GM19438 (cell line): ENCODE results near the gene RFTN1.
"Not testable (repeated sequence)": the region's sequence is repeated elsewhere in the genome, so short reads cannot be mapped to it uniquely, and the experiment has no call there.

Experiments
- ATAC-seq: cut with Tn5 transposase; IDR thresholded peaks from one replicate; pipeline ENCODE4 v1.9.1; 2021; ENCODE audit warnings: low read depth; ENCODE audit not compliant: unreplicated experiment

The RFTN1 gene

DNA sequence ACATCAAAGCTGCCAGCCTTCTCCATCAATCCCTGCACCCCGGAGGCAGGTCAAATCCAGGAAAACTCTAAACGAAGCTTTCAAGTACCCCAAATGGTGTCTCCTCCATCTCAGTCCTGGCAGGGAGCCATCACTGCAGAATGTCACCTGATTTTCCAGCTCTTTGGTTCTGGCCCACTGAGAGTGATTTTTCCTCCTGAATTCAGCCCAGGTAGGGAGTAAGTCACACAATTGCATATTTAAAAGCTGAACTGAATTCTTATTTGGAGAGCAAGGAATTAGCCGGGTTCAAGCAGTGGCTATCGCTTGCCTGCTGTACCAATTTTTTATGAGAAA, 5.3 kb downstream of the RFTN1 start:
- no peak for ATAC-seq

DNA sequence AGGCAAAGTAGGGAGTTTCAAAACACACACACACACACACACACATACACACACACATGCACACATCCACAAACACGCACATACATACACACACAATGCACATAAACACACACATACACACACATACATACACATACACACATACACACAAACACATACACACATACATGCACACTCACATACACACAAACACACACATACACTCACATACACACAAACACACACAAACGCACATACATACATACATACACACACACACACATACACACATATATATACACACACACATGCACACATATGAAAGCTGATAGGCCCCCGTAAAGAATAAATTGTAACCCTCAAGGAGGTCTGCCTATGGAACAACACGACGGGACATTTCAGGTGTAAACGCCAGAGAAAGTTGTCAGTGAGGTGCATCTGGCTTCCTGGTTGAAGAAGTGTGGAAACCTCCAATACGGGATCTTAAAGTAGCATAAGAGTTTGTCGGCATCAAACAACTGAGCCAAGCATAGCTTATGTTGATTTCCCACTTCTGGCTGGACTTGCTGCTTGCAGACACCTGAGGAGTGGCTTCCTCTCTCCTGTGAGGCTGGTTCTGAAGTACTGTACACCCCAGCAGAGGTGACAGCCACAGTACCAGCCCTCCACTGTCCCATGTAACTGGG, 5.8 kb downstream of the RFTN1 start:
- ATAC-seq: no peak

DNA sequence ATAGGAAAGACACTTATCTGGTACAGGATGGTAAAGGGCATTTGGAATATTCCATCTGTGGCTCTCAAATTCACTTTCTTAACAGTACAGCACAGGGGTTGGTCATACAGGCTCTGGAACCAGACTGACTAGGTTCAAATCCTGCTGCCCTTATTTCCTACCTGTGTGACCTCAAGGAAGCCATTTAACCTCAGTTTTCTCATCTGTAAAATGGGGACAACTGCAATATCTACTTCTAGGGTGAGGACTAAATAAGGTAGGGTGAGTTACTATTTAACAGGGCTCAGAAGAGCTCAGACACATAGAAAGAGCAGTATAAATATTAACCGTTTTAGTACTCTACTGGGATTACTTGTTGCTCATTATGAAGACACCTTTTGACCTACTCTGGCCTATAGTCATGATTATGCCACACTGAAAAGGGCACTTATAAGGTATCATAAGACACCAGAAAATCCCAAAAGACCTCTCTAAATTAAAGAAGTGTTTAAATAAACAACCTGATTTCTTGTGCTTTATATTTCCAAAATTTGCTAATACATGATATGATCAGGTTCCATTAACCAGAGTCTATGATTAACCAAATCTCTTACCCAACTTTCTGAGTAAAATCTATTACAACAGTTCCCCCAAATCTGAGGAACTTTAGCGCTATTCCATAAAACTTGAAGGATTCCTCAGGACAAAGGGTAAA, 6.5 kb downstream of the RFTN1 start:
- ATAC-seq: no peak

- no peak for ATAC-seq
These were observed 7.0 kb downstream of the RFTN1 start for GRCh38 chr3:16506451-16506850.

- no peak for ATAC-seq
These were observed 8.8 kb downstream of the RFTN1 start for GRCh38 chr3:16504692-16505091.

DNA sequence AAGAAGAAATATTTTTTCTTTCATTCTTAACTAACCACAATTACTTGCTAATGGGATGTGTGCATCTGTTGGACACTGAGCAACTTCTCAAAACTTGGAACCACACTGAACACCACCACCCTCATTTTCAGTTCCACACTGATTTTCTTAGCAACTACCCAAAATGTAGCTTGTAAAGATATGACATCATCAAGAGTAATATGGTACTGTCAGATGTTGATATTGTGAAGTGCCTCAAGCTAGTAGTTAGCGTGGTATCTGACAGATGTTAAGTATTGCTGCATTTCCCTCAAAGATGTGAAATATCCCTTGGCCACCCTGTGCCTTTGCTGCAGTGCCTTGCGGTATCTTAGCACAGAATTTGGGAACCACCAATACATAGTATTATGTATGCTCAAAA, 9.3 kb downstream of the RFTN1 start:
- peak; percentile 82 for ATAC-seq

GRCh38 chr3:16503191-16503776, 10.2 kb downstream of the RFTN1 start:
- ATAC-seq: no peak

DNA sequence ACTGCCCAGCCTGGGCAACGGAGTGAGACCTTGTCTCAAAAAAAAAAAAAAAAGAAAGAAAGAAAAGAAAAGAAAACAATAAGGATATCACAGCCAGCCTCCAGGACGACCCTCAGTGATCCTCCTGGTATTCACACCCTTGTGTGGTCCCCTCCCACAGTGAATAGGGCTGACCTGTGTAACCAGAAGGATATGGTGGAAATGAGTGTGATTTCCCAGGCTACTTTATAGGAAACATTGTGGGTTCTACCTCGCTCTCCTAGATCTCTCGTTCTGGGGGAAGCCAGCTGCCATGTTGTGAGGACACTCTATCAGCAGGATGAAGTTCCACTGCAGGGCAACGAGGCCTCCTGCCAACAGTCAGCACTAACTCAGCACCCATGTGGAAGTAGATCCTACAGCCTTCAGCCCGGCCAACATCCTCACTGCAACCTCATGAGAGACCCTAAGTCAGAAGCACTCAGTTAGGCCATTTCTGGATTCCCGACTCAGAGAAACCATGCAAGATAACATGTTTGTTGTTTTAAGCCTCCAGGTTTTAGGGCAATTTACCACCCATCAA, 11.1 kb downstream of the RFTN1 start:
- ATAC-seq: no peak

DNA sequence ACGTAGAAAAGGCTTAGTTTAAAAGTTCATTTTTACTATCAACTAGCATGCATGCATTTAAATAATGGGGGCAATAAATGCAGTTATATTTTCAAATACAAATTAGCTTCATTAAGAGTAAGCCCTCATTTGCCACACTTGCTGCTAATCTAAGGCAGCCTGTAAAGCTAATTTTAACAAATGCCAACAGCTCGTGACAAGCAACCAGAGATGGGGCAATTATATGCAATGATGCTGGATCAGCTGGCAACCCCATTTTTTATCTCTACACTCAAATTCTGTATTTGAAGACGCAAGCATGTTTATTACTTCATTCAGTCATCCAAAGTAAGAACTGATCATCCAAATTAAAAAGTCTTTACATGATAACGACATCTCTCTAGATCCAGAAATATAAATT, 12.1 kb downstream of the RFTN1 start:
- no peak for ATAC-seq

GRCh38 chr3:16500911-16501310, 12.6 kb downstream of the RFTN1 start:
- no peak for ATAC-seq

GRCh38 chr3:16500093-16500492, 13.4 kb downstream of the RFTN1 start:
- no peak for ATAC-seq

GRCh38 chr3:16499351-16499750, 14.1 kb downstream of the RFTN1 start:
- no peak for ATAC-seq

DNA sequence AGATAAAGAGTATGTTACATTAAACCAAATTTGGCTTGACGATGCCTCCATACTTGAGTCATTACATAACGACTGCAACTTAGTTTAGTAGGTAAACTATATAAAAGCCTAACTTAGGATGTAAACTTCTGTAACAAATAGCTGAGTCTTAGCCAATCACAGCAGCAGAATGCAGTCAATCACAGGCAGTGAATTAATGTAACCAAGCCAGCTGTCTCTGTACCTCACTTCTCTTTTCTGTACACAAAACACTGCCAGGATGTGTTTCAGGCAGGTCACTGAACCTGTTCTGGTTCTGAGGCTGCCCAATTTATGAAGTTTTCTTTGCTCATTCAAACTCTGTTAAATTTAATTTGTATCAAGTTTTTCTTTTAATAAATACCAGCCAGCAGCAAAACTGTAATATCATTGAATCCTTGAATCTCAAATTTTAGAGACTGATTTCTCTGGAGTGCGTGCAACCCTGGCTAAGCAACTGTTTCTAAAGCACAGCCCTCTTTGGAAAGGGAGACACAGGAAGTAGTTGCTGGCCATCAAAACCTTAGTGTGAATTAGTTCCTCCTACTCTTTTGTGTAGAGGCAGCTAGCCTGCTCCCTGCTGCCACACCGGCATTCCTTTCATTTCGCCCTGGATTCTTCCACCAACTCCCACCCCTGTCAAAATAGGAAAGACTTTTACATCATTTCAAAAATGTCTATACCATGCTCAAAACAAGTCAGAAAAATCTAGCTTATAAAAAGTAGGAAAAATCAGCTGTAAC, 15.2 kb downstream of the RFTN1 start:
- ATAC-seq: no peak

- peak; percentile 44 for ATAC-seq
These were observed 16.9 kb downstream of the RFTN1 start for GRCh38 chr3:16496408-16497222.

DNA sequence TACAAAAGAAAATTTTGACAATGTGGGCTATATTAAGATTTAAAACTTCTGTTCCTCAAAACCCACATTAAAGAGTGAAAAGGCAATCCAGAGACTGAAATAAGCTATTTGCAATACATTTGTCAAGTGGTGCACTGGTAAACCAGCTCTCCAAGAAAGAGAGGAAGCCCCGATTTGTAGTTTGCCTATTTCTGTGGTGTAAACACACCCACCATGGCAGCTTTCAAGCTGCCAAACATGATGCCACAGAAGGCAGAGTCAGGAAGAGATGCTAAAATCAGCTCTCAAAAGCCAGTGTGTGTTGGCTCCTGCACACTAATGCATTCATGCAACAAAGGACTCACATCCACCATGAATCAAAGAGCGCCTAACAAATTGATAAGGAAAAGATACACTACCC, 17.5 kb downstream of the RFTN1 start:
- peak; percentile 24 for ATAC-seq

DNA sequence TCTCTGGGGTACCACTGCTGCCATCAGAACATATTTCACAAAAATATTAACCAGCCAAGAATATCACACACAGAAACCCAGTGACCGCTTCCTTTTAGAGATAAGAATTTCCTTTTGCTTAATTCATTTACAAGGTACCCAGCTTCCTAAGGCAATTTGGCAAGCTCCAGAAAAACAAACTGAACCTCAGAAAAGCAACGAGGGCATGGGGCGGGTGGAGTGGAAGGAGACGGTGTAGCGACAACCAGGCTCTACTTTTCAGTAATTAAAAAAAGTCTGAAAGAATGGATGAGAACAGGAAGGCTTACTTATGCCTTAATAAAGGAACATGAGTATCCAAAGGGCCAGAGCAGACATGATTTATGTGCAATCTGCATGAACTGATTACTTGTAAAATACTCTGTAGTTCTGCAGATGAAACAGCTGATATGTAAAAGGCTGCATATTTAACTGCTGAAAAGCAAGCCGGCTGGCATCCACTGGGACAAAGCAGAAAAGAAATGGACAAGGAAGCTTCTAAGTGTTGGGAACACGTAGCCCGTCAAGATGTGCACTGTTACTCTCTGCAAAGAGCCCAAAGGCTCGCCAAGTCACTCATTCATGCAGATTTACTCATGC, 18.6 kb downstream of the RFTN1 start:
- ATAC-seq: no peak

- no peak for ATAC-seq
These were observed 19.4 kb downstream of the RFTN1 start for GRCh38 chr3:16494094-16494493.

DNA sequence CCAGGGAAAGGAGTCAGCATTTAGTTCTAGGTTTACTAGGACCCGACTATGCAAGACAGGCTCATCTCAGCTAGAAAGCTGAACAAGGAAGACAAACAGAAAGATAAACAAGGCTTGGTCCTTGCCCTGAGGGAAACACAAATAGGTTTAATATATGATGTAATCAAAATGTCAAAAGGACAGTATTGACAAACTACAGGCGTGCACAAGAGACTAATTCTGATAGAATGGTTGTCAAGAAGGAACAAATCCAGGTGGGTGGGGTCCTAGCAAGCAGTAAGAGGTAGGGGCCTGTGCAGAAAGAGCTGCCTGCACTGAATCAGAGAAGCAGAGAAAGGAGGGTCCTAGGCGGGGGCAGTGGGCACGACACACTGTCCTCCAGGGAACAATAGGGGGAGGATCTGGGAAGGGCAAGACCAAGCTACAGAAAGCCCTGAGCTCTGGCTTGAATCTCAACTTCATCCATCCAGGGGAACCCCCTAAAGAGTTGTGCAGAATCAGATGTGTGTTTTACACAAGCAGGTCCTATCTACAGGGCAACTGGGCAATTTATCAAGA, 23.4 kb downstream of the RFTN1 start:
- ATAC-seq: no peak

DNA sequence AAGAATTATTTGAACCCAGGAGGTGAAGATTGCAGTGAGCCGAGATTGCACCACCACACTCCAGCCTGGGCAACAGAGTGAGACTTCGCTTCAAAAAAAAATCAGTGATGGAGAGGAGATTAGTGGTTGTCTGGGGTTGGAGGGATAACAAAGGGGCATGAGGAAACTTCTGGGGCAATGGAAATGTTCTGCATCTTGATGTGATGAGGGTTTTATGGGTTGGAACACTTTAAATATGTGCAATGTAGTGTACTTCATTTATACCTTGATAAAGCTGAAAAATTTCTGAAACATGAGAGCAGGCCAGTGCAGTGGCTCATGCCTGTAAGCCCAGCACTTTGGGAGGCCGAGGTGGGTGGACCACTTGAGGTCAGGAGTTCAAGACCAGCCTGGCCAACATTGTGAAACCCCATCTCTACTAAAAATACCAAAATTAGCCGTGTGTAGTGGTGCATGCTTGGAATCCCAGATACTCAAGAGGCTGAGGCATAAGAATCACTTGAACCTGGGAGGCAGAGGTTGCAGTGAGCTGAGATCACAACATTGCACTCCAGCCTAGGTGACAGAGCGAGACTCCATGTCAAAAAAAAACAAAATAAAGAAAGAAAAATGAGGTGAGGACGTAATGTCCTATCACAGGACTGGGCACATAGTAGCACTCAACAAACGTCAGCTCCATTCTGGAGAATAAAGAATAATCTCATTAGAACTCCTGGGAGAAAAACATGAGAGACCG, 24.0 kb downstream of the RFTN1 start:
- not testable (repeated sequence) for ATAC-seq
